Stimulated activated naive CD8-positive, alpha-beta T cell treated with anti-CD3 and anti-CD28 coated beads, Interleukin-15, Interleukin-2, amounts not matched to agents 100 ng/mL and 50 ng/mL, for 24 hours (primary cell): Measurements from ENCODE around the gene APOLD1.
A peak's percentile ranks its signal among the peaks of the same experiment; 100 is the strongest.
"Not testable (repeated sequence)": the region's sequence is repeated elsewhere in the genome, so short reads cannot be mapped to it uniquely, and the experiment has no call there.

Experiments
- H3K27ac Mint-ChIP-seq: one replicate; pipeline ENCODE4 v1.8.0; 2021; ENCODE audit warnings: mild to moderate bottlenecking, mixed read lengths
- H3K27me3 Mint-ChIP-seq: one replicate; pipeline ENCODE4 v1.8.0; 2021; ENCODE audit warnings: mixed read lengths
- H3K36me3 Mint-ChIP-seq: one replicate; pipeline ENCODE4 v1.8.0; 2021; ENCODE audit warnings: low read depth, mixed read lengths
- H3K4me1 Mint-ChIP-seq: one replicate; pipeline ENCODE4 v1.8.0; 2021; ENCODE audit warnings: low read depth, mixed read lengths
- H3K4me3 Mint-ChIP-seq: one replicate; pipeline ENCODE4 v1.8.0; 2021; ENCODE audit warnings: mild to moderate bottlenecking, mixed read lengths
- H3K9me3 Mint-ChIP-seq: one replicate; pipeline ENCODE4 v1.8.0; 2021; ENCODE audit warnings: mixed read lengths

The APOLD1 gene

GRCh38 chr12:12837025-12837812, 51.8 kb downstream of the APOLD1 start:
- Mint-ChIP-seq H3K27ac (peak overlapping the region; percentile 28), H3K36me3 (peaks cover 40% of the 10 kb centered on the region), H3K27me3 (no peaks in the 10 kb centered on the region), H3K4me1 (peaks cover 25% of the 10 kb centered on the region), H3K4me3 (no peak overlapping the region), H3K9me3 (no peaks in the 10 kb centered on the region)

GRCh38 chr12:12837813-12838153, 52.3 kb downstream of the APOLD1 start:
- peaks cover 25% of the 10 kb centered on the region for H3K4me1 Mint-ChIP-seq
- H3K36me3 Mint-ChIP-seq: peaks cover 34% of the 10 kb centered on the region
- H3K27me3 Mint-ChIP-seq: no peaks in the 10 kb centered on the region
- H3K4me3 Mint-ChIP-seq: no peak overlapping the region
- H3K9me3 Mint-ChIP-seq: no peaks in the 10 kb centered on the region
- peak overlapping the region; percentile 28 for H3K27ac Mint-ChIP-seq

- Mint-ChIP-seq H3K4me3 (no peak overlapping the region), H3K4me1 (peaks cover 25% of the 10 kb centered on the region), H3K27ac (no peak overlapping the region), H3K27me3 (no peaks in the 10 kb centered on the region), H3K36me3 (peaks cover 26% of the 10 kb centered on the region), H3K9me3 (no peaks in the 10 kb centered on the region)
Observed at GRCh38 chr12:12839003-12839395, 53.5 kb downstream of the APOLD1 start.

GRCh38 chr12:12839439-12839838, 54.0 kb downstream of the APOLD1 start:
- not testable (repeated sequence) for H3K9me3 Mint-ChIP-seq, H3K4me3 Mint-ChIP-seq, H3K27ac Mint-ChIP-seq, H3K27me3 Mint-ChIP-seq
- H3K4me1 Mint-ChIP-seq: peaks cover 25% of the 10 kb centered on the region
- H3K36me3 Mint-ChIP-seq: peaks cover 25% of the 10 kb centered on the region

GRCh38 chr12:12839873-12840579, 54.6 kb downstream of the APOLD1 start:
- no peaks in the 10 kb centered on the region for H3K9me3 Mint-ChIP-seq
- H3K36me3 Mint-ChIP-seq: peaks cover 22% of the 10 kb centered on the region
- no peak overlapping the region for H3K4me3 Mint-ChIP-seq
- no peak overlapping the region for H3K27ac Mint-ChIP-seq
- H3K27me3 Mint-ChIP-seq: no peaks in the 10 kb centered on the region
- H3K4me1 Mint-ChIP-seq: peaks cover 25% of the 10 kb centered on the region

GRCh38 chr12:12840580-12840899, 55.1 kb downstream of the APOLD1 start:
- Mint-ChIP-seq H3K9me3 (no peaks in the 10 kb centered on the region), H3K4me1 (peaks cover 25% of the 10 kb centered on the region), H3K4me3 (no peak overlapping the region), H3K27ac (no peak overlapping the region), H3K27me3 (no peaks in the 10 kb centered on the region), H3K36me3 (peaks cover 22% of the 10 kb centered on the region)
